Hepatocyte (in vitro differentiated cells): ENCODE results near the gene PLTP.

Experiments used
- CTCF ChIP-seq: fragments of 200-600 bp; sonication (generic); IDR thresholded peaks from 2 replicates; pipeline ENCODE4 v1.5.1; 2016; ENCODE audit warnings: antibody characterized with exemption, mild to moderate bottlenecking; ENCODE audit not compliant: poor library complexity
- EZH2phosphoT487 ChIP-seq: fragments of 200-600 bp; sonication (generic); IDR thresholded peaks from one replicate; pipeline ENCODE4 v1.6.1; 2018; ENCODE audit warnings: antibody characterized with exemption, mild to moderate bottlenecking, low read depth, moderate library complexity; ENCODE audit not compliant: unreplicated experiment, severe bottlenecking

DNA sequence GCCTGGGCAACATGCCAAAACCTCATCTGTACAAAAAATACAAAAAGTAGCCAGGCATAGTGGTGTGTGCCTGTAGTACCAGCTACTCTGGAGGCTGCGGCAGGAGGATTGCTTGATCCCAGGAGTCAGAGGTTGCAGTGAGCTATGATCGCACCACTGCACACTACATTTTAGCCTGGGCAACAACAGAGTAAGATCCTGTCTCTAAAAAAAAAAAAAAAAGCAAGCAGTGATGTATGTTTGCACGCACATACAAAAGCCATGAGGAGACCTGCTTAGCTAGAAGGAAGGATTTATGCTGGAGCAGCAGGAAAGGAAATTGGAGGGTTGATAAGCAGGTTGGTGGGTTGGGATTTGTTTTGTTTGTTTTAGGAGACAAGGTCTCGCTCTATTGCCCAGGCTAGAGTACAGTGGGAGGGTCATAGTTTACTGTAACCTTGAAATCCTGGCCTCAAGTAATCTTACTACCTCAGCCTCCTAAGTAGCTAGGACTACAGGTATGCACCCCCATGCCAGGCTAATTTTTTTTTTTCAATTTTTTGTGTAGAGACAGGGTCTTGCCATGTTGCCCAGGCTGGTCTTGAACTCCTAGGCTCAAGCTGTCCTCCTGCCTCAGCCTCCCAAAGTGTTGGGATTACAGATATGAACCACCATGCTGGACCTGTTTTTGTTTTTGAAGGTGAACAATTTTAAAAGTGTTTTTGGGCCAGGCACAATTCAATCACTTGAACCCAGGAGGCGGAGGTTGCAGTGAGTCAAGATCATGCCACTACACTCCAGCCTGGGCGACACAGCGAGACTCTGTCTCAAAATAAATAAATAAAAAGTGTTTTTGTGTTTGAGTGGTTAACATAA lies 50.5 kb downstream of the PLTP start:
- TF ChIP-seq EZH2phosphoT487: no peak
- no peak for TF ChIP-seq CTCF
